ENCODE results near the gene MFSD2A.

MFSD2A gene

GRCh38 chr1:40014812-40015594 is 60.1 kb downstream of the MFSD2A start:
- POLR2A ChIA-PET: interaction anchor here (0.7 to 1.3 kb wide), 2 partner anchors 18 to 27 kb away, joined by 3 to 4 read pairs; no protein-coding TSS in a partner anchor

DNA sequence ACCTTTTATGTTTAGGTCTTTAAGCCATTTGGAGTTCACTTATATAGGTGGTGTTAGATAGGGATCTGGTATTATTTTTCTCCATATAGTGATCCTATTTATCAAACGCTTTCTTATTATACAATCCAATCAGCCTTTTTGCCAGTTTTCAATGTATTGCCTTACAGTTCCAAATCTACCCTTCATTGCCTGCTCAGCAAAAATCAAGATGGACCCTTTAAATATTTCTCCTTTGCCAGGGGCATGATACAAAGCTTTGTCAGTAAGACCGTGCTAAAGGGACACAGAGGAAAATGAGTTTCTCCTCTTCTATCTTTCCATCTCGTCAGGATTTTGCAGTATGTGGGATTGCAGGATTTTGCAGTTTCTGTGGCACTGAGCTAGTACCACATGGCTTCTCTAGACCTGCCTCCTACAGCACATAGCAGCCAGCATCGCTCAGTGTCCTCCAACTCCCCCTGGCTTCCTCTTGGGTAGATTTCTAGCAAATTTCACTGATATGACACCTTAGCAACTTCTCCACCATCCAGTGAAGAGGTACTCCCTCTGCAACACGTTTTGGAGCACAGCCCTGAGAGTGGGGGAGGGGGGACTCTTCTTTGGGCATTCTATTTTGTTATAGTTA is 63.1 kb downstream of the MFSD2A start:
- H3K4me3 ChIP-seq (ENCODE audit: low read depth, low read length): no peak overlapping the region
- no peak for DNase-seq (ENCODE audit: low read depth, low spot score)
- ChIA-PET CTCF (interaction anchor here (0.9 to 7.6 kb wide), 3 partner anchors 13 to 44 kb away, joined by 3 to 81 read pairs (median 4); no protein-coding TSS in a partner anchor), POLR2A (no interaction called here)
- TF ChIP-seq CTCF (IDR thresholded peaks at IDR 0.05; ENCODE audit: insufficient read depth, low read length, missing control alignments): no peak

More at GRCh38 chr1:40014812-40015594, 60.1 kb downstream of the MFSD2A start:
- no peak for TF ChIP-seq CTCF (IDR thresholded peaks at IDR 0.05; ENCODE audit: insufficient read depth, low read length, missing control alignments)
- CTCF ChIA-PET: interaction anchor here (0.7 to 7.6 kb wide), 9 partner anchors 9 to 357 kb away, joined by 3 to 81 read pairs (median 4); partner anchors contain the start of gene MYCL
- DNase-seq (ENCODE audit: low read depth, low spot score): peak; percentile 70
- H3K4me3 ChIP-seq (ENCODE audit: low read depth, low read length): no peak overlapping the region
